Transverse colon (tissue), 4 donors: Measurements from ENCODE around the gene CHM. TPM values are rescaled to one million over a fixed set of nuclear protein-coding genes. Genes with fewer than 3 reads are reported as not detected.

Experiments used
- DNase-seq: peaks from one replicate; pipeline ENCODE4 v3.0.0-alpha.2; 2019
- H3K27ac ChIP-seq, 4 donors: fragments of 200-600 bp; sonication (generic); 2 replicates each; pipeline ENCODE4 v1.5.1; 2016 to 2018; ENCODE audit warnings: inconsistent platforms in 4 of 4
- H3K27me3 ChIP-seq: fragments of 200-600 bp; sonication (generic); 2 replicates; pipeline ENCODE4 v1.5.1; 2017; ENCODE audit warnings: inconsistent platforms
- H3K36me3 ChIP-seq, 4 donors: fragments of 200-600 bp; sonication (generic); 2 replicates each; pipeline ENCODE4 v1.5.1; 2017 to 2019; ENCODE audit warnings: inconsistent platforms in 4 of 4
- H3K4me1 ChIP-seq, 4 donors: fragments of 200-600 bp; sonication (generic); 2 replicates each; pipeline ENCODE4 v1.5.1; 2017 to 2020; ENCODE audit warnings: inconsistent platforms in 4 of 4
- H3K4me3 ChIP-seq, 4 donors: fragments of 200-600 bp; sonication (generic); 1 replicate in 1 of 4; 2 replicates in 3 of 4; pipeline versions ENCODE4 v1.5.1 to v1.6.1; 2017 to 2019; ENCODE audit warnings: inconsistent platforms in 4 of 4
- H3K9me3 ChIP-seq, 2 donors: fragments of 200-600 bp; sonication (generic); 2 replicates each; pipeline ENCODE4 v1.5.1; 2017 to 2019; ENCODE audit warnings: inconsistent platforms in 2 of 2
- CTCF ChIP-seq, 5 experiments: fragments of 200-600 bp in 3 of 5; fragments of 450-650 bp in 2 of 5; sonication (generic) in 3 of 5; IDR thresholded peaks; 1 replicate in 2 of 5; 2 replicates in 3 of 5; pipeline ENCODE4 v1.5.1; 2016 to 2017; ENCODE audit warnings: antibody characterized with exemption in 5 of 5, inconsistent platforms in 3 of 5, mild to moderate bottlenecking in 2 of 5, moderate library complexity in 1 of 5
- EP300 ChIP-seq: sonication (generic); formaldehyde crosslinking; IDR thresholded peaks from one replicate; pipeline ENCODE4 v1.6.1; 2017; ENCODE audit warnings: antibody characterized with exemption, low read depth
- POLR2A ChIP-seq: fragments of 450-650 bp; IDR thresholded peaks from one replicate; pipeline ENCODE4 v1.6.1; 2016; ENCODE audit warnings: antibody characterized with exemption, mild to moderate bottlenecking, moderate library complexity
- POLR2AphosphoS5 ChIP-seq, 3 donors: sonication (generic); formaldehyde crosslinking; IDR thresholded peaks; one replicate each; pipeline ENCODE4 v1.6.1; 2016; ENCODE audit warnings: antibody characterized with exemption in 3 of 3
- WGBS, 2 donors: methylation state at CpG; one replicate each; pipeline ENCODE4 v1.1.5; 2018; ENCODE audit warnings: low coverage in 1 of 2; 5-methylcytosine and 5-hydroxymethylcytosine counted together
- in situ Hi-C, 4 donors: fragments of 200-750 bp; cut with MboI; loops; one replicate each; pipeline versions ENCODE4 v1.15.0 to v1.15.1; 2017; ENCODE audit warnings: low sequenced_read_pairs in 3 of 4, low pct_ligation_motif_present in 1 of 4, low pct_unique_long_range_greater_than_20kb in 1 of 4
- intact Hi-C: fragments of 100-400 bp; cut with DNase I; formaldehyde crosslinking; loops from one replicate; pipeline ENCODE4 v1.15.1; 2023; ENCODE audit warnings: low total_unique reads
- total RNA-seq, 4 donors: library from RNA; depleted of rRNA; stranded (reverse); fragments of >200 nt; gene quantifications; one replicate each; pipeline ENCODE4 v1.1.0, GENCODE V29; 2016

The CHM gene
- total RNA-seq, 4 donors from 2014 or later = 7.8 to 22.8 (median 14.4) TPM

GRCh38 chrX:86033385-86033784 lies 14.0 kb downstream of the CHM start:
- Histone ChIP-seq H3K9me3 (no peaks in the 10 kb centered on the region), H3K27me3 (no peaks in the 10 kb centered on the region), H3K4me1 (no peaks in the 10 kb centered on the region), H3K4me3 (no peak overlapping the region), H3K36me3 (no peaks in the 10 kb centered on the region), H3K27ac (no peak overlapping the region)
- no peak for DNase-seq
- in situ Hi-C loops = no loop called here
- intact Hi-C loops = no loop called here
- TF ChIP-seq CTCF (IDR thresholded peaks at IDR 0.05) (no peak), POLR2AphosphoS5 (IDR thresholded peaks at IDR 0.05) (no peak), EP300 (no peak), POLR2A (no peak)

GRCh38 chrX:86028681-86029080 lies 18.7 kb downstream of the CHM start:
- TF ChIP-seq CTCF (IDR thresholded peaks at IDR 0.05) (no peak), EP300 (no peak), POLR2A (no peak), POLR2AphosphoS5 (IDR thresholded peaks at IDR 0.05) (no peak)
- no peak for DNase-seq
- Histone ChIP-seq H3K36me3 (no peaks in the 10 kb centered on the region), H3K4me1 (no peaks in the 10 kb centered on the region), H3K4me3 (no peak overlapping the region), H3K27me3 (no peaks in the 10 kb centered on the region), H3K27ac (no peak overlapping the region), H3K9me3 (no peaks in the 10 kb centered on the region)
- intact Hi-C loops (no loop called here), in situ Hi-C loops (no loop called here)
- WGBS, 2 donors = 65% methylated on average over 2 of the region's 2 CpGs; no CpG with 5 or more reads in 1 of the 2 donors

- no peaks in the 10 kb centered on the region for H3K4me1 ChIP-seq
- H3K36me3 ChIP-seq = no peaks in the 10 kb centered on the region
- no peak for TF ChIP-seq EP300
- no peak for TF ChIP-seq CTCF (IDR thresholded peaks at IDR 0.05)
- TF ChIP-seq POLR2A = no peak
- no peak for TF ChIP-seq POLR2AphosphoS5 (IDR thresholded peaks at IDR 0.05)
- intact Hi-C loops = no loop called here
- in situ Hi-C loops = no loop called here
- H3K9me3 ChIP-seq = no peaks in the 10 kb centered on the region
- no peak for DNase-seq
- no peak overlapping the region for H3K27ac ChIP-seq
- no peaks in the 10 kb centered on the region for H3K27me3 ChIP-seq
- no peak overlapping the region for H3K4me3 ChIP-seq
These were observed 23.5 kb downstream of the CHM start for GRCh38 chrX:86023811-86024210.

- Histone ChIP-seq H3K4me1 (no peaks in the 10 kb centered on the region), H3K36me3 (no peaks in the 10 kb centered on the region), H3K9me3 (no peaks in the 10 kb centered on the region), H3K27me3 (no peaks in the 10 kb centered on the region), H3K27ac (no peak overlapping the region), H3K4me3 (no peak overlapping the region)
- TF ChIP-seq EP300 = no peak
- no peak for TF ChIP-seq POLR2A
- TF ChIP-seq POLR2AphosphoS5 (IDR thresholded peaks at IDR 0.05) = no peak
- no peak for TF ChIP-seq CTCF (IDR thresholded peaks at IDR 0.05)
- intact Hi-C loops = no loop called here
- DNase-seq = no peak
- in situ Hi-C loops = no loop called here
These were observed 25.6 kb downstream of the CHM start for GRCh38 chrX:86021652-86022289.
